NT2/D1 (cell line): ENCODE measurements around the gene ACTR2.
A peak's percentile ranks its signal among the peaks of the same experiment; 100 is the strongest.

Source experiments
- DNase-seq: peaks from one replicate; pipeline ENCODE4 v3.0.0-alpha.2; 2011; ENCODE audit warnings: low read depth, low spot score
- H3K27me3 ChIP-seq: 2 replicates; pipeline ENCODE4 v1.6.0; 2011; ENCODE audit warnings: mild to moderate bottlenecking; ENCODE audit not compliant: insufficient read length, insufficient read depth
- H3K36me3 ChIP-seq: 2 replicates; pipeline ENCODE4 v1.6.1; 2011; ENCODE audit warnings: mild to moderate bottlenecking, low read length, mixed read lengths; ENCODE audit not compliant: insufficient read depth, insufficient read length
- H3K4me1 ChIP-seq: 2 replicates; pipeline ENCODE4 v1.5.1; 2011; ENCODE audit not compliant: insufficient read depth, insufficient read length
- H3K4me3 ChIP-seq: 2 replicates; pipeline ENCODE4 v1.5.1; 2011; ENCODE audit warnings: low read depth; ENCODE audit not compliant: insufficient read length
- H3K9ac ChIP-seq: 2 replicates; pipeline ENCODE4 v1.6.0; 2011; ENCODE audit warnings: low read depth; ENCODE audit not compliant: insufficient read length
- H3K9me3 ChIP-seq: 2 replicates; pipeline ENCODE4 v1.5.1; 2011; ENCODE audit warnings: mild to moderate bottlenecking, low read length; ENCODE audit not compliant: insufficient read depth
- SUZ12 ChIP-seq: IDR thresholded peaks from 2 replicates; pipeline ENCODE4 v1.6.1; 2011; ENCODE audit not compliant: insufficient read length, insufficient read depth; ENCODE audit errors: extremely low read depth
- YY1 ChIP-seq: IDR thresholded peaks from 2 replicates; pipeline ENCODE4 v1.6.1; 2011; ENCODE audit not compliant: insufficient read length, insufficient read depth
- ZNF274 ChIP-seq: IDR thresholded peaks from 2 replicates; pipeline ENCODE4 v1.6.1; 2011; ENCODE audit warnings: mild to moderate bottlenecking, low read depth, low read length

Gene ACTR2

GRCh38 chr2:65300761-65301711 lies 73.4 kb downstream of the ACTR2 start:
- Histone ChIP-seq H3K9ac (peak overlapping the region; percentile 42), H3K9me3 (no peaks in the 10 kb centered on the region), H3K27me3 (no peaks in the 10 kb centered on the region), H3K36me3 (no peaks in the 10 kb centered on the region), H3K4me1 (peaks cover 15% of the 10 kb centered on the region), H3K4me3 (no peak overlapping the region)
- peak; percentile 28 for DNase-seq
- TF ChIP-seq SUZ12 (no peak), YY1 (no peak), ZNF274 (no peak)

- Histone ChIP-seq H3K27me3 (no peaks in the 10 kb centered on the region), H3K4me3 (no peak overlapping the region), H3K9ac (no peak overlapping the region), H3K4me1 (peaks cover 6% of the 10 kb centered on the region), H3K9me3 (no peaks in the 10 kb centered on the region), H3K36me3 (no peaks in the 10 kb centered on the region)
- no peak for DNase-seq
- TF ChIP-seq ZNF274 (no peak), YY1 (no peak), SUZ12 (no peak)
Measured at GRCh38 chr2:65305934-65306333, 78.3 kb downstream of the ACTR2 start.

- Histone ChIP-seq H3K9me3 (no peaks in the 10 kb centered on the region), H3K27me3 (no peaks in the 10 kb centered on the region), H3K36me3 (peaks cover 19% of the 10 kb centered on the region), H3K9ac (no peak overlapping the region), H3K4me3 (no peak overlapping the region), H3K4me1 (no peaks in the 10 kb centered on the region)
- no peak for DNase-seq
- no peak for TF ChIP-seq SUZ12
- TF ChIP-seq ZNF274, result no peak
- TF ChIP-seq YY1, result no peak
Measured at GRCh38 chr2:65309699-65310098, 82.1 kb downstream of the ACTR2 start.

GRCh38 chr2:65311049-65311448 lies 83.4 kb downstream of the ACTR2 start:
- H3K27me3 ChIP-seq, result no peaks in the 10 kb centered on the region
- H3K9me3 ChIP-seq, result no peaks in the 10 kb centered on the region
- peaks cover 19% of the 10 kb centered on the region for H3K36me3 ChIP-seq
- TF ChIP-seq YY1 (no peak), SUZ12 (no peak), ZNF274 (no peak)
- H3K4me3 ChIP-seq, result no peak overlapping the region
- no peak for DNase-seq
- no peaks in the 10 kb centered on the region for H3K4me1 ChIP-seq
- no peak overlapping the region for H3K9ac ChIP-seq

- Histone ChIP-seq H3K36me3 (peaks cover 21% of the 10 kb centered on the region), H3K9ac (no peak overlapping the region), H3K27me3 (no peaks in the 10 kb centered on the region), H3K9me3 (no peaks in the 10 kb centered on the region), H3K4me1 (no peaks in the 10 kb centered on the region), H3K4me3 (no peak overlapping the region)
- DNase-seq, result no peak
- TF ChIP-seq SUZ12, result no peak
- TF ChIP-seq ZNF274, result no peak
- TF ChIP-seq YY1, result no peak
Measured at GRCh38 chr2:65311596-65311995, 84.0 kb downstream of the ACTR2 start.

GRCh38 chr2:65313126-65313953 lies 85.7 kb downstream of the ACTR2 start:
- Histone ChIP-seq H3K9ac (no peak overlapping the region), H3K4me3 (no peak overlapping the region), H3K4me1 (no peaks in the 10 kb centered on the region), H3K9me3 (no peaks in the 10 kb centered on the region), H3K36me3 (peaks cover 23% of the 10 kb centered on the region), H3K27me3 (no peaks in the 10 kb centered on the region)
- no peak for TF ChIP-seq SUZ12
- no peak for TF ChIP-seq YY1
- TF ChIP-seq ZNF274, result no peak
- DNase-seq, result no peak

GRCh38 chr2:65313954-65314256 lies 86.3 kb downstream of the ACTR2 start:
- Histone ChIP-seq H3K9me3 (no peaks in the 10 kb centered on the region), H3K4me1 (no peaks in the 10 kb centered on the region), H3K27me3 (no peaks in the 10 kb centered on the region), H3K36me3 (peaks cover 23% of the 10 kb centered on the region), H3K4me3 (no peak overlapping the region), H3K9ac (no peak overlapping the region)
- DNase-seq, result no peak
- TF ChIP-seq YY1, result no peak
- TF ChIP-seq ZNF274, result no peak
- no peak for TF ChIP-seq SUZ12
